Measurements from ENCODE around the gene TRIM58.

Gene TRIM58

DNA sequence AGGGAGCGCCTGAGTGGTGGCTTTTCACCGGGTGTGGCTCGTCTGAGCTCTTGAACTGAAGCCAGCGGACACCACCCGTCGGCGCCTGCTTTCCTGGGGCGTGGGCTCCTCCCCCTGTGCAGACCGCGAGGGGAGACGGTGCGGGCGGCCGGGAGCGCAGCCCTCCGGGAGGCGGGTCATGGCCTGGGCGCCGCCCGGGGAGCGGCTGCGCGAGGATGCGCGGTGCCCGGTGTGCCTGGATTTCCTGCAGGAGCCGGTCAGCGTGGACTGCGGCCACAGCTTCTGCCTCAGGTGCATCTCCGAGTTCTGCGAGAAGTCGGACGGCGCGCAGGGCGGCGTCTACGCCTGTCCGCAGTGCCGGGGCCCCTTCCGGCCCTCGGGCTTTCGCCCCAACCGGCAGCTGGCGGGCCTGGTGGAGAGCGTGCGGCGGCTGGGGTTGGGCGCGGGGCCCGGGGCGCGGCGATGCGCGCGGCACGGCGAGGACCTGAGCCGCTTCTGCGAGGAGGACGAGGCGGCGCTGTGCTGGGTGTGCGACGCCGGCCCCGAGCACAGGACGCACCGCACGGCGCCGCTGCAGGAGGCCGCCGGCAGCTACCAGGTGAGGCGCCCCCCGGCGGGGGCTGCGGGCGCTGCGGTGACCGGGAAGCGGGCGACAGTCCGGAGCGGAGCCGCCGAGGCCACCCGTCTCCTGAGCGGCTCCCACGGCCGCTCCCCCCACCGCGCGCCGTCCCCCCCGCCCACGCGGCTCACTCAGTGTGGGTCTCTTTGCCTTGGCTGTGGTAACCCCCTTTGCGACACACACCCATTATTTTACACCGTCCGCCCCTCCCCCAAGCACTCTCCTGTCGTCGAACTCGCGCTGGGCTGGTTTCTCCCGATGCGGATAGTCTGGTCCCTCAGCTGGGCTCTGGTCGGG, at the start of gene TRIM58:
Gene TRIM58 (plus strand): TSS at position 119 of the 916 bp plus-strand sequence. CDS start 60 bp downstream, at position 179.
- DNase-seq (ENCODE audit: low spot score), result peak; percentile 8

DNA sequence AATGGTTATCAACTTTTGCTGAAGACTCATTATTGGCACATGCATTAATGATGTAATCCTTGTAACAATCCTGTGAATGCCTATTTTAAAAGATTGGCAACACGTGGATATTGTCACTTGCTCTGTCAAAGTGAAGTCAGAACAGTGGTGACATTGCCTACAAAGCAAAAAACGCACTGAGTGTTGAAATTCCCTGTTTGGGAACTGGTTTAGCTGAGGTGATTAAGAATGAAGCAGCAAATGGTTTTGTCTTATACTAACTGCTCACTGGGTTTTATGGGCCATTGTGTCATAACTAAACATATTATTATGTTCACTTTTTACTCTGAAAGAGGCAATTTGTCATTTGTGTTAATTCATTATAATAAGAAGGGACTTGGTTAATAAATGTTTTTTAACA, 44.4 kb upstream of the TRIM58 start:
- DNase-seq (ENCODE audit: low spot score), result no peak

DNA sequence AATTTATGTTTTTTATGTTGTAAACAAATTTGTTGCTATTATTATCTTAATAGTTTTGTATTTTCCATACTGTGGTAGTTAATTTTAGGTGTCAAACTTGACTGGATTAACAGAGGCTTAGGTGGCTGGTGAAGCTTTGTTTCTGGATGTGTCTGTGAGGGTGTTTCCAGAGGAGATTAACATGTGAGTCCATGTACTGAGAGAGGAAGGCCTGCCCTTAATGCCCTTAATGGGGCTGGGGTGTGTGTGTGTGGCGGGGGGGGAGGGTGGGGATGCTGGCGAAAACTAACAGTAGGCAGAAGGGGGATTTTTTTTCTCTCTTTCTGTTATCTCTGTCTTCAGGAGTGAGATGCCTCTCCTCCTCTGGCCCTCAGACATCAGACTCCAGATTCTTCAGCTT, 34.9 kb upstream of the TRIM58 start:
- DNase-seq (ENCODE audit: low spot score), result no peak

- DNase-seq (ENCODE audit: low spot score), result no peak
Observed at GRCh38 chr1:247824023-247824422, 33.0 kb upstream of the TRIM58 start, which contains the start of gene OR14A16. TSS of gene OR14A16 (minus strand) at chr1:247824119. CDS start at chr1:247815729, 8,390 bp downstream.

DNA sequence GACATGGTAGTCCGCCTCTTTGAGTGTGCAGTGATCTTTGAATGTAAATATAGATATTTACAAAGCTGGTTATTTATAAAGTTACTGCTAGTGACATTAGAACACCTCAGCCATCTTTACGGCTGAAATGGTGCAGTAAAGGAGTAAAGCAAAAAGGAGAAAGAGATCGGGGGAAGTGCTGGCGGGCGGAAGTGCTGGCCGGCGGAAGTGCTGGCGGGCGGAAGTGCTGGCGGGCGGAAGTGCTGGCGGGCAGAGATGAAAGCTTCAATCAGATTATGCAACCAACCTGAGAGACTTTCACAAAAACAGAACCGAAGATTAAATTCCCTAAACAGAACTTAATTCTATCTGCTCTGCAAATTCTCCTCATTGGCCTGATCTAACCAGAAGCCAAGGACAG, 31.6 kb upstream of the TRIM58 start:
- DNase-seq (ENCODE audit: low spot score), result no peak

DNA sequence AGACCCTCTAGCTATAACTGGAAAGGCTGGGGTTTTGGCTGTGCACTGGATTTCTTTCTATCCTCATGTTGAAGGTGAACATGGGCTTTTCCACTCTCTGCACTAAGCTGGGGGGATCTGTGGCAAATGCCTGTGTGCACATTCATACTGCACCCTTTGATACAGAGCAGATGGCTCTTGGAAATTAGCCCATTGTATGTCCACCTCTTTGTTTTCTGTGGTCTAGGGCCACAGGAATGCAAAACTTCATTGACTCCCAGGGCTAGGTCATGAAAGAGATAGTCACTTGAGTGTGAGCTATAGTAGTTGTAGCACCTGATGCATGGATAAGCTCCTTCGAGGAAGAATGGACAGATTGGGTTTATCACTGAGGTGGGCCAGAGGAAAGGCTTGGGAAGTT, 27.3 kb upstream of the TRIM58 start:
- no peak for DNase-seq (ENCODE audit: low spot score)

DNA sequence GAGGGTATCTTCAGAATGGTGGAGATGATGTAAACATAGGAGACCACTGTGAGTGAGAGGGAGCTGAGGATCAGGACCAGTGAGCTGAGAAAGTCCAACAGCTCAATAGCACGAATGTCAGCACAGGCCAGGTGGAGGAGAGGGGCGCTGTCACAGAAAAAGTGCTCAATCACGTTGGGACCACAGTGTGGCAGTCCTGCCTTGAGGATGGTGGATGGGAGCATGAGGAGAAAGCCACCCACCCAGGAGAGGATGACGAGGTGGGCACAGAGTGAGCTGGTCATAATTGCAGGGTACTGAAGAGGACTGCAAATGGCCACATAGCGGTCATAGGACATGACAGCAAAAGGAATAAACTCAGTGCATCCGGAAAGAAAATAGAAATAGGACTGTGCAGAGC, 23.4 kb upstream of the TRIM58 start:
- DNase-seq (ENCODE audit: low spot score), result no peak

DNA sequence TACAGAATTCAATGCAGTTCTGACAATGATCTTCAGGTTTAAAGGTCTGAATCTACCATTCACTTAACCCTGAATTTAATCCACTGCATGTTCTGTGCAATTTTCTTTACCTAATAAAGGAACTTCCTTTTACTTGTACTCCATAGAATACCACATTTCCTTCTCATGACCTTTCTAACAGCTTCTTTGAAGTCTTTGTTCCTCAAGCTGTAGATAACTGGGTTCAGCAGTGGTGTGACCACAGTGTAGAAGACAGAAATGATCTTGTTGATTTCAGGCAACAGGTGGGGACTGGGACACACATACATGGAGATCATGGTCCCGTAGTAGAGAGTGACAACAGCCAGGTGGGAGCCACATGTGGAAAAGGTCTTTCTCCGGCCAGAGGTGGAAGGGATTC, 16.2 kb upstream of the TRIM58 start:
- no peak for DNase-seq (ENCODE audit: low spot score)

DNA sequence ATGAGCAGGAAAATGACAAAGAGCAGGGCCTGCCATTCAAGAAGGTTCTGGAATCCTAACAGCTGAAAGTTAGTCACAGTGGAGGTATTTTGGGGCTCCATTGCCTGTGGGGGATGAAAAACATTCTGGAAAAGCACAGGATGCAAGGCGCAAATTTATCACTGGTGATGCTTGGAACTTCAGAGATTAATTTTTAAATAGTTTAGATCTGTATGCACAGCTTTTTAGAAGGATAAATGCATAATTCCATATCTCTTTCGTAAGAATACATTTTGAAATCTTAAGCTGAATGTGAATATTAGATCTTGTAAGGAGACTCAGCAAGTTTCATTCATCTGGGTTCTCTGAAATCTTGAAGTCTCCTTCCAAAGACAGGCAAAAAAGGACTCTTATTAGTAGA, 15.2 kb upstream of the TRIM58 start, which contains the start of gene OR11L1:
Gene OR11L1 (minus strand): TSS at position 101 of the 400 bp plus-strand sequence. CDS start 0 bp downstream, at position 101.
- DNase-seq (ENCODE audit: low spot score), result no peak

DNA sequence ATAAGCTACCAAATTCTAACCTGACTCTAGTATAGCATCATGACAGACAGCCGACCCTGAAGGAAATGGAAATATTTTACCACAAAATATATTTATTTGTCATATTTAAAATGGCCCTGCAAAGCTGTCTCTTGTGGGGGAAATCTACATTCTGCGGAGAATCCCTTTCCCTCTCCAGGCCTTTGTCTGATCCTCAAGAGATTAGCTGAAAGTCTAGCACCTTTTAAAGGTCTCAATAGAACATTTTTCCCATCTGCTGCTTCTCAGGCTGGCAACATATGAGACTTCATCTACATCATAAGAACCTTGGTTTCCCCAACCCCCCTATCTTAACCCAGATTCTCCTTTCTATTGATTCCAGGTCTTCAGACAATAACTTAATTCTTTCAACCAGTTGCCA, 13.6 kb upstream of the TRIM58 start:
- no peak for DNase-seq (ENCODE audit: low spot score)

GRCh38 chr1:247845011-247845692, 11.8 kb upstream of the TRIM58 start:
- DNase-seq (ENCODE audit: low spot score), result no peak

- no peak for DNase-seq (ENCODE audit: low spot score)
Observed at GRCh38 chr1:247845693-247846017, 11.3 kb upstream of the TRIM58 start.

GRCh38 chr1:247848346-247848745, 8.6 kb upstream of the TRIM58 start:
- no peak for DNase-seq (ENCODE audit: low spot score)

- DNase-seq (ENCODE audit: low spot score), result no peak
Observed at GRCh38 chr1:247849616-247850015, 7.4 kb upstream of the TRIM58 start.

- no peak for DNase-seq (ENCODE audit: low spot score)
Observed at GRCh38 chr1:247854899-247855545, 2.0 kb upstream of the TRIM58 start.

DNA sequence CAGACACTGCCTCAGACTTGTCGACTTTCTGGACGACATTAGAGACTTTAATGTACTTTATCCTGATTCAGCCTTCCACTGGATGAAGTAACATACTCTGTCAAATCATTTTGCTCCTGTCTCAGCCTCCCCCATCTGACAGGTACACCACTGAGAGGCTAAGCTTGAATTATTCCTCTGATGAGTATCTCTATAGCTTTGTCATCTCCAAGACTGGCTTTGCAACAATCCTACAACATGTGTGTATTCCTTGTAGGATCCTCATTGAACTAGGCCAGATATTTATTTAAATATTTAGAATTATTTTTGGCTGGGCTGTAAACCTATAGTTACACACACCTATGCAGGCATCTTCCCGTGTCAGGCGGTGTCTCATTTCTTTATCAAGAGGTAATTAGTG, 1.1 kb upstream of the TRIM58 start:
- DNase-seq (ENCODE audit: low spot score), result no peak

GRCh38 chr1:247857985-247858619, 1.1 kb downstream of the TRIM58 start:
- DNase-seq (ENCODE audit: low spot score), result no peak

DNA sequence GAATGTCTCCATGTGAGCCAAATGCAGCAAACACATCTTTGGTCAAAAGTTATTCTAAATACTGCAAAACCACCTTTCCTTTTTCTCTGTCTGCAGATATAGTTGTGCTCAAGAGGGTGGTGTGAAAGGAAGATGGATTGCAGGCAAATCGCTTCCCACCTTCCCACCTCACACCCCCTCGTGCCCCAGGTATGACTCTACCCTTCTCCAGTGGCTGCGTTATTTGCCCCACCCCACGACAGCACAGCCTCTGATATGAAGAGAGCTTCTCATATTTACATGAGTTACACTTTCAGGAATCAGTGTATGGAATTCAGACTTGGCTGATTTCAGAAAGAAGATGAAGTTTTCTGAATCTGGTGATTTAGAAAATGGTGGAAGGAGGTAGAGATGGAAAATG, 5.8 kb downstream of the TRIM58 start:
- DNase-seq (ENCODE audit: low spot score), result no peak

- DNase-seq (ENCODE audit: low spot score), result no peak
Observed at GRCh38 chr1:247864644-247865043, 7.7 kb downstream of the TRIM58 start.

DNA sequence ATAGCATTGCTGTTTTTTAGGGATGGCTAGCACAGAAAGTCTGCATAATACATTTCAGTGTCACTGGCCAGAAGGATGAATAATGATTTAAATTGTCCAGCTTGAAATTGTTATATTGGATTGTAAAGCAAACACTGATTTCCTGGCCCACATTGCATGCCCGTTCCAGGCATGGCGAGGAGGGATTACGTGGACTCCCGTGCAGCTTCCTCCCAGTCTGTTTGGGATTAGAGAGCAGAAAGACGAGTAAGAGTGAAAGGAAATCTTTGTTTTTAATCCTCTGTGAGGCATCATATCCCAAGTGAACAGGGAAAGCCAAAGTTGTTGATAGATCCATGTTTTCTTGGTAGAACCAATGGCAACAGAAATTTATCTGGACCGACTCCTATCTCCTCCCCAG, 8.4 kb downstream of the TRIM58 start:
- no peak for DNase-seq (ENCODE audit: low spot score)

- DNase-seq (ENCODE audit: low spot score), result no peak
Observed at GRCh38 chr1:247883346-247883745, 26.4 kb downstream of the TRIM58 start.

GRCh38 chr1:247884797-247885413, 27.9 kb downstream of the TRIM58 start:
- DNase-seq (ENCODE audit: low spot score), result no peak
